Astrocyte of the spinal cord (primary cell): ENCODE measurements around the gene MAPK8IP2.

Experiments
- DNase-seq: peaks from one replicate; pipeline ENCODE4 v3.0.0; 2011; ENCODE audit warnings: low read depth, low spot score
- H3K4me3 ChIP-seq: 2 replicates; pipeline ENCODE4 v1.5.1; 2011; ENCODE audit warnings: low read depth, mild to moderate bottlenecking, low read length, moderate library complexity
- in situ Hi-C: cut with HindIII; loops from 2 replicates; pipeline ENCODE4 v1.10.0; 2017; ENCODE audit warnings: low sequenced_read_pairs
- TF ChIP-seq, protein P1 (sequence below): IDR thresholded peaks from 2 replicates; pipeline ENCODE4 v1.5.1; 2012; ENCODE audit warnings: low read depth, mild to moderate bottlenecking, low read length, inconsistent platforms

The MAPK8IP2 gene

DNA sequence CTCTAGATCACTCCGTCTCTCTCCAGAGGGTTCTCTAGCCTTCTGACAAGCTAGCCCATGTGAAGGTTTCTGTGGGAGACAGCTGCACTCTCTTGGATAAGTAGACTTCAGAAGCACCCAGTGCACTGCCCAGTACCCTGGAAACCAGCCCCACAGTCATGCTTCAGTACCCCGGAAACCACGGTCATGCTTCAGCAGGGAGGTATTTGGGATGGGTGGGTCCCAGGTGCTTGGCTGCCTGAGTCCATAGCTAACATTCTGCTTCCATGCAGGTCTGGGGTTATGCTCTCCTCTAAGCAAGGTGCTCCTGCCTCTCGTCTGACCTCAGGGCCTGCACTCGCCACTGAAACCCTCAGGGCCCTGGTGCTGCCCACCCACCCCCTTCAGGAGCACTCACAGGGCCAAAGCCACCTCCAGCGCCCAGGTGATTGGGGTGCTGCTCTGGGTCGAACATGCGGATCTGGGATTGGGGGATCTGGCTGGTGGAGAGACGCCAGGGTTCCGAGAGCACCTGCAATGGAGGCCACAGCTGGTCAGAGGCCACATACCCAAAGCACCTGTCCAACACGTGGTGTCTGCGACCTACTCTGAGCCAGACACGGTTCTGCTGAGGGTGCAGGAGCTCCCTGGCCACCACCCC is 30.6 kb upstream of the MAPK8IP2 start:
- no peak for DNase-seq
- TF ChIP-seq, protein P1, sequence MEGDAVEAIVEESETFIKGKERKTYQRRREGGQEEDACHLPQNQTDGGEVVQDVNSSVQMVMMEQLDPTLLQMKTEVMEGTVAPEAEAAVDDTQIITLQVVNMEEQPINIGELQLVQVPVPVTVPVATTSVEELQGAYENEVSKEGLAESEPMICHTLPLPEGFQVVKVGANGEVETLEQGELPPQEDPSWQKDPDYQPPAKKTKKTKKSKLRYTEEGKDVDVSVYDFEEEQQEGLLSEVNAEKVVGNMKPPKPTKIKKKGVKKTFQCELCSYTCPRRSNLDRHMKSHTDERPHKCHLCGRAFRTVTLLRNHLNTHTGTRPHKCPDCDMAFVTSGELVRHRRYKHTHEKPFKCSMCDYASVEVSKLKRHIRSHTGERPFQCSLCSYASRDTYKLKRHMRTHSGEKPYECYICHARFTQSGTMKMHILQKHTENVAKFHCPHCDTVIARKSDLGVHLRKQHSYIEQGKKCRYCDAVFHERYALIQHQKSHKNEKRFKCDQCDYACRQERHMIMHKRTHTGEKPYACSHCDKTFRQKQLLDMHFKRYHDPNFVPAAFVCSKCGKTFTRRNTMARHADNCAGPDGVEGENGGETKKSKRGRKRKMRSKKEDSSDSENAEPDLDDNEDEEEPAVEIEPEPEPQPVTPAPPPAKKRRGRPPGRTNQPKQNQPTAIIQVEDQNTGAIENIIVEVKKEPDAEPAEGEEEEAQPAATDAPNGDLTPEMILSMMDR: no peak
- no peak overlapping the region for H3K4me3 ChIP-seq
- in situ Hi-C loops: no loop called here

DNA sequence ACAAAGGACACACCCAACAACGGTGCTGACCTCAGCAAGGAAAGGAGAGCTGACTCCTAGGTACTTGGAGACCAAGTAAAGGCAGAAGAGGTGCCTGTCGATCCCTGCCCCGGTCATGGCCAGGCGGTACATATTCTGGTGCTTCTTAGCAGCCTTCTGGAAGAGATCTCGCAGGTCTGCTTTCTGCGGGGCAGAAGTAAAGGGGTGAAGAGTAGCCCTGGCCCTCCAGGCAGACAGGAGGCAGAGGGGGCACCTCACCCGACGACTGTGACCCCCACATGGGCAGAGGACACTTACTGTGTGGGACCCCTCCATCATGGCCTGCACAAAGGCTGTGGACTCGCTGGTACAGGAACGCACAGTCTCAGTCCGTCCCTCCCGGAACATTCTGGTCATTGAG is 29.7 kb upstream of the MAPK8IP2 start:
- H3K4me3 ChIP-seq: no peak overlapping the region
- in situ Hi-C loops: no loop called here
- TF ChIP-seq, protein P1: no peak
- no peak for DNase-seq

DNA sequence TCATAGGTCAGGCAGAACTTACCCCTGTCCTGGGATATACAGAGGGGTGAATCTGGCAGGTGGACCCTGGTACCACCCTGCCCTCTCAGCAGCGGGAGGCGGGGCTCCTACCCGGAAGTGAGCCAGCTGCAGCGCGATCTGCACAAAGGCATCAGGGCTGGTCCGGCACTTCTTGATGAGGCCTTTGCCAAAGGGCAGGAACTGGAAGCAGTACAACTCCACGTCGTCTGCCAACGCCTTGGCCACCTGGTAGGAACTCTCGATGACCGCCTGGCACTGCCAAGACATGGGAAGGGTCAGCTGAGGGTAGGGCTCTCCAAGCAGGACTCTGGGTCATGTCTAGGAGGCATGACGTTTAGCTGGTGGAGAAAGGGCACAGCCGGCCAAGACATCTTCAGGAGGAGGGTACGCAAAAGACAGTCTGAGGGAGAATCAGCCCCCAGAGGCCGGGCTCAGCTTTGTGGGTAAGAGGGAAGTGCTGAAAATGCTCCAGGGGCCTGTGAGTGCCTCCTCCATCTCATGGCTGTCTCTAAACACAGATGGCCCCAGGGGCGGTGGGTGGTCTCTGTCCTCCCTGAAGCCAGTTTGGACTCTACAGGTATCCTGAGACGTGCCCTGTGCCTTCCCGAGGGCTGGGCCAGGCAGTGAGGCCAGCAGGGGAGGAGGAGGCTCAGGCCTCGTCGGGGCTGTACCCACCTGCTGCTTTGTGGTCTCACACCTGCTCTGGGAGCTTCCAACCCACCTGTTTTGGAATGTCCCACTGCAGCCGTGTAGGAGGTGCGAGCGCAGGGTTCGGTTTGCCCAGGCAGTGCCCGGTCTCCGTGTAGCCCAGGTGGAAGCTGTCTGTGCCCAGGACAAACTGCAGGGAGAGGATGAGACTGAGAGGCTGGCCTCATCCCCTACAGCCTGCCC is 29.1 kb upstream of the MAPK8IP2 start:
- no peak for DNase-seq
- TF ChIP-seq, protein P1: no peak
- in situ Hi-C loops: no loop called here
- H3K4me3 ChIP-seq: no peak overlapping the region

DNA sequence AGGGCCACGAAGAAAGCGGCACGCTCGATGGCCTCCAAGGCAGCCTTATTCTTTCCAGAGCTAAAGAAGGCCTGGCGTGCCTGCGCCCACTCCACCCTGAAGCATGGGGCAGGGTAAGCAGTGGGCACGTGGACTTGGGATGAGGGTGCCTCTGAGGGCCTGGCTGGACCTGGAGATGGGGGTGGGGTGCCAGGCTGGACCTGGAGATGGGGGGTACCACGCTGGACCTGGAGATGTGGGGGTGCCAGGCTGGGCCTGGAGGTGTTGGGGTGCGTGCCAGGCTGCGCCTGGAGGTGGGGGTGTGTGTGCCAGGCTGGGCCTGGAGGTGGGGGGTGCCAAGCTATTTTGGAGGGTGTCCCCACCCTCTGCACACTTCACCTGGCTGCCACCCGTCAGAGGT is 27.6 kb upstream of the MAPK8IP2 start:
- in situ Hi-C loops: no loop called here
- no peak for DNase-seq
- TF ChIP-seq, protein P1: no peak
- H3K4me3 ChIP-seq: no peak overlapping the region

DNA sequence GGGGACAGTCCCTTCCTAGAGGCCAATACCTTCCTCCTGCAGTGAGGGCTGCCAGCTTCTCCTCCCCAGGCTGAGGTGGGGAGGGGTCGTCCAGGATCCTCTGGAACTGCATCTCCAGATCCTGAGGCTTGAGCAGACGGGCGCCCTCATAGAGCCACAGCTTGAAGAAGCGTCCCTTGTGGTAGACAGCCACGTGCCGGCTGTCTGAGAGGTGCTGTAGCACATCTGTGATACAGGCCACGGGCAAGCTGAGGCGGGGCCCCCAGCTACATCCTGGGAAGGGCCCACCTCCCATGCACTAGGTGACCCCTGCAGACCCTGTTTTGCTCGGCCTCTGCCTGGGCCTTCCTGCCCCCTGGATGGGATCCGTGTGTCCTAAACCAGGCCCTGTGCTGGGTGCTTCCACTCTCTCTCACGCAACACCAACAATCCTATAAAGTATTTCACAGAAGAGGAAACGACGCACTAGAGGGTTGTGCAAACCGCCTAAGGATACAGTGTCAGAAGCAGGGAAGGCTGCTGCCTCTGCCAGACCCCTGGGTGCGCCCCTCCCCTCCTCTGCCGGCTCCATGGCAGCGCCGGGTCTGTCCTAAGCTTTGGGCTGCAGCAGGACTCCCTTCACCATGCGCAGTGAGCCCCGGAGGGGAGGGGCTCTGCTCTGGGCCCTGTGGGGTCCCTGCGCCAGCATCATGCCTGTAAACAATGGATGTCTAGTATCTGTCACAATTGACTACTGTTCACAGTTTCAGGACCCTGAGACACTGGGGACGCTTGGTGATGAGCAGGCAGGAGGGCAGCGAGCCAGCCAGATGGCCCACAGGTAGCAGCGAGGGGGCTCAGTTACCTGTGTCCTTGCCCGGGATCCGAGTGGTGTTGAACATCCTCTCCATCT is 26.9 kb upstream of the MAPK8IP2 start:
- in situ Hi-C loops: no loop called here
- H3K4me3 ChIP-seq: no peak overlapping the region
- TF ChIP-seq, protein P1: no peak
- no peak for DNase-seq

DNA sequence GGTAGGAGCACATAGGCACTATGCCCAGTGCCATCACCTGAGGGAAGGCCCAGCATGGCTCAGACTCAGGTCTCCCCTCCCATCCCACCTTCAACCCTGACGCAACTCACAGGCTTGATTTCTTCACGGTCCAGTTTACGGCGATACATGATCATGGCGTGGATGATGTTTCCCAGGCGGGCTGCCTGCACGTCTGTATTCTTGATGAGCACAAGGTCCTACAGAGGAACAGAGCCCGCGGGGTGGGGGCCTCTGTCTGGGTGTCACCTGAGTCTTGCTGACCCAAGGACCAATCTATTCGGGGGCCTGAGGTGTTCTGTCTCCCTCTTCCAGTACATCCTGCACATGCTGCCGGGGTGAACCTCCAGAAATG is 26.2 kb upstream of the MAPK8IP2 start:
- no peak overlapping the region for H3K4me3 ChIP-seq
- in situ Hi-C loops: no loop called here
- no peak for DNase-seq
- TF ChIP-seq, protein P1: no peak
